K562 (cell line): Measurements from ENCODE around the gene PRTN3. TPM values are rescaled to one million over a fixed set of nuclear protein-coding genes. Genes with fewer than 3 reads are reported as not detected.
A peak's percentile ranks its signal among the peaks of the same experiment; 100 is the strongest.

ENCODE experiments used
- GATAD2B ChIP-seq: fragments of 450-650 bp; IDR thresholded peaks from 2 replicates; pipeline ENCODE4 v1.6.1; 2017; ENCODE audit warnings: mild to moderate bottlenecking, borderline replicate concordance
- HDAC6 ChIP-seq: IDR thresholded peaks from 2 replicates; pipeline ENCODE4 v1.6.1; 2012; ENCODE audit warnings: low read depth, mild to moderate bottlenecking, control low read depth, inconsistent platforms, low read length, moderate library complexity
- HMGN3 ChIP-seq: IDR thresholded peaks from 2 replicates; pipeline ENCODE4 v1.6.1; 2011; ENCODE audit warnings: borderline replicate concordance, low read depth, mild to moderate bottlenecking, mixed read lengths, low read length; ENCODE audit not compliant: insufficient read length; ENCODE audit errors: extremely low read depth
- JUNB ChIP-seq: fragments of 450-650 bp; formaldehyde crosslinking; conservative IDR thresholded peaks from 2 replicates; pipeline ENCODE4 v1.4.0; 2020; ENCODE audit warnings: mild to moderate bottlenecking
- MAFK ChIP-seq: IDR thresholded peaks from 2 replicates; pipeline ENCODE4 v1.6.1; 2011; ENCODE audit warnings: low read length, improper control_type of control experiment
- NCOA6 ChIP-seq: fragments of 450-650 bp; IDR thresholded peaks from 2 replicates; pipeline ENCODE4 v1.6.1; 2017; ENCODE audit warnings: mild to moderate bottlenecking
- PATZ1 ChIP-seq: fragments of 250-450 bp; sonication (Bioruptor Pico); IDR thresholded peaks from 2 replicates; pipeline ENCODE4 v1.5.0; 2020; ENCODE audit warnings: mild to moderate bottlenecking, borderline replicate concordance
- PCBP1 ChIP-seq: fragments of 200-400 bp; formaldehyde crosslinking; IDR thresholded peaks from 2 replicates; pipeline ENCODE4 v1.6.1; 2018; ENCODE audit warnings: mild to moderate bottlenecking, low read depth, low read length; ENCODE audit not compliant: poor library complexity, severe bottlenecking
- PURB ChIP-seq: sonication (generic); formaldehyde crosslinking; IDR thresholded peaks from 2 replicates; pipeline ENCODE4 v1.9.0; 2021; ENCODE audit warnings: low read depth, mild to moderate bottlenecking, missing genetic modification reagents
- RBFOX2 ChIP-seq: fragments of 200-400 bp; formaldehyde crosslinking; IDR thresholded peaks from 2 replicates; pipeline ENCODE4 v1.6.1; 2017; ENCODE audit warnings: low read depth, mild to moderate bottlenecking, low read length, moderate library complexity
- TCF15 ChIP-seq: fragments of 250-450 bp; sonication (Bioruptor Pico); IDR thresholded peaks from 2 replicates; pipeline ENCODE4 v1.8.0; 2022; ENCODE audit warnings: moderate library complexity, mild to moderate bottlenecking, inconsistent platforms
- TEAD1 ChIP-seq, 2 experiments: fragments of 450-650 bp in 1 of 2; sonication (generic) in 1 of 2; formaldehyde crosslinking; IDR thresholded peaks; 2 replicates each; pipeline versions ENCODE4 v1.4.0 to v1.8.0; 2020 to 2022; ENCODE audit warnings: mild to moderate bottlenecking in 2 of 2, missing genetic modification reagents in 1 of 2
- THRA ChIP-seq: fragments of 450-650 bp; IDR thresholded peaks from 2 replicates; pipeline ENCODE4 v1.6.1; 2017; ENCODE audit warnings: mild to moderate bottlenecking, moderate library complexity
- ZBED1 ChIP-seq: IDR thresholded peaks from 2 replicates; pipeline ENCODE4 v1.6.1; 2014
- ZBTB5 ChIP-seq: fragments of 450-650 bp; IDR thresholded peaks from 2 replicates; pipeline ENCODE4 v1.6.1; 2017; ENCODE audit warnings: antibody characterized with exemption
- ZNF212 ChIP-seq: fragments of 450-650 bp; formaldehyde crosslinking; IDR thresholded peaks from 2 replicates; pipeline ENCODE4 v1.4.0; 2020; ENCODE audit warnings: mild to moderate bottlenecking
- ZNF584 ChIP-seq: fragments of 200-800 bp; sonication (Bioruptor generic); IDR thresholded peaks from 2 replicates; pipeline ENCODE4 v1.6.1; 2016; ENCODE audit warnings: low read depth, mild to moderate bottlenecking, missing genetic modification characterization, missing compliant biosample characterization
- polyA plus RNA-seq, 8 experiments: library from polyadenylated mRNA; depleted of rRNA in 4 of 8; stranded (reverse) in 5 of 8; unstranded in 3 of 8; fragments of >200 nt; fragmentation: Nextera tagmentation in 2 of 8; fragmentation: Illumina TruSeq in 1 of 8; extraction: Ambion mirVana in 2 of 8; extraction: Trizol in 1 of 8; gene quantifications; 2 replicates each; pipeline versions ENCODE4 v1.2.1 to v1.2.3, GENCODE V29; 2011 to 2014; ENCODE audit warnings: inconsistent platforms in 1 of 8, missing spikeins in 1 of 8
- total RNA-seq, 7 experiments: library from RNA; depleted of rRNA in 6 of 7; stranded (reverse); fragments of >200 nt in 6 of 7; fragmentation: Illumina TruSeq in 2 of 7; extraction: Trizol in 2 of 7; gene quantifications; 2 replicates each; pipeline versions ENCODE4 v1.2.1 to v1.2.3, GENCODE V29; 2011 to 2021; ENCODE audit warnings: low replicate concordance in 1 of 7
- TF ChIP-seq, protein P1 (sequence below): fragments of 250-450 bp; sonication (Bioruptor Pico); IDR thresholded peaks from 2 replicates; pipeline ENCODE4 v1.4.0; 2020; ENCODE audit warnings: mild to moderate bottlenecking, moderate library complexity

Gene PRTN3
- total and polyA plus RNA-seq, 9 of the 15 experiments (the other 6 are each of a cell fraction or from before 2014, with no cell fraction given) = 0.14 to 0.86 (median 0.43) TPM; not detected in 3

DNA sequence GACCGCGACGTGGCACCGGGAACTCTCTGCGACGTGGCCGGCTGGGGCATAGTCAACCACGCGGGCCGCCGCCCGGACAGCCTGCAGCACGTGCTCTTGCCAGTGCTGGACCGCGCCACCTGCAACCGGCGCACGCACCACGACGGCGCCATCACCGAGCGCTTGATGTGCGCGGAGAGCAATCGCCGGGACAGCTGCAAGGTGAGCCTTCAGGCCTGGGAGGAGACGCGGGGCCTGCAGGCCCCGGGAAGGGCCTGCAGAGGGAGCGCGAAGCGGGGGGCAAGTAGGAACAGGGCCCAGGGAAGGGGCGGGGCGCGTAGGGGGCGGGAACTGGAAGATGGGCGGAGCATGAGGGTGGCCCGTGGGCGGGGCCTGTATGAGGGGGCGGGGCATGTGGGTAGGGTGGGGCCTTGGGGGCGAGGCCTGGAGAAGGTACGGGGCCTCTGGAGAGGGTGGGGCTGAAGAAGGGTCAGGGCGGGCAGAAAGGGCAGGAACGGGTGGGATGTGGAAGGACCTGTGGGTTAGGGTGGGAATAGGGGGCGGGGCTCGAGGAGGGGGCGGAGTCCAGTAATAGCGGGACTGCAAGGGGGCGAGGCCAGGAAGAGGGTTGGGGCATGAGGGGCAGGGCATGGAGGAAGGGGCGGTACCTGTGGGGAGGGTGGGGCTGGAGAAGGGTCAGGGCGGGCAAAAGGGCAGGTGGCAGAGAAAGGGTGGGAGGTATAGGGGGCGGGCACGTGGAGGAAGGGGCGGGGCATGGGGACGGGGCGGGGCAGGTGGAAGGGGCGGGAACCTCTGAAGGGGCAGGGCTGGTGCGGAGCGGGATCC lies 21.2 kb downstream of the PRTN3 start (continued):
- TF ChIP-seq ZBTB5 = no peak
- TF ChIP-seq RBFOX2 = peak; percentile 69
- TF ChIP-seq NCOA6 = no peak; the same call in 1 of the 2 replicates
- no peak for TF ChIP-seq ZNF212
- peak; percentile 76 for TF ChIP-seq HMGN3
- TF ChIP-seq ZNF584 (CRISPR knock-in tag) = no peak
- no peak for TF ChIP-seq TEAD1 (CRISPR knock-in tag; IDR thresholded peaks at IDR 0.05)
- TF ChIP-seq PCBP1 = peak; percentile 66
- no peak for TF ChIP-seq ZBED1
- no peak for TF ChIP-seq GATAD2B
- TF ChIP-seq JUNB (CRISPR knock-in tag) = no peak
- no peak for TF ChIP-seq THRA
- TF ChIP-seq TCF15 (CRISPR knock-in tag) = no peak
- no peak for TF ChIP-seq PURB (CRISPR knock-in tag)
- TF ChIP-seq MAFK = no peak
- TF ChIP-seq PATZ1 (CRISPR knock-in tag) = no peak
- TF ChIP-seq HDAC6 = no peak
- TF ChIP-seq, protein P1, sequence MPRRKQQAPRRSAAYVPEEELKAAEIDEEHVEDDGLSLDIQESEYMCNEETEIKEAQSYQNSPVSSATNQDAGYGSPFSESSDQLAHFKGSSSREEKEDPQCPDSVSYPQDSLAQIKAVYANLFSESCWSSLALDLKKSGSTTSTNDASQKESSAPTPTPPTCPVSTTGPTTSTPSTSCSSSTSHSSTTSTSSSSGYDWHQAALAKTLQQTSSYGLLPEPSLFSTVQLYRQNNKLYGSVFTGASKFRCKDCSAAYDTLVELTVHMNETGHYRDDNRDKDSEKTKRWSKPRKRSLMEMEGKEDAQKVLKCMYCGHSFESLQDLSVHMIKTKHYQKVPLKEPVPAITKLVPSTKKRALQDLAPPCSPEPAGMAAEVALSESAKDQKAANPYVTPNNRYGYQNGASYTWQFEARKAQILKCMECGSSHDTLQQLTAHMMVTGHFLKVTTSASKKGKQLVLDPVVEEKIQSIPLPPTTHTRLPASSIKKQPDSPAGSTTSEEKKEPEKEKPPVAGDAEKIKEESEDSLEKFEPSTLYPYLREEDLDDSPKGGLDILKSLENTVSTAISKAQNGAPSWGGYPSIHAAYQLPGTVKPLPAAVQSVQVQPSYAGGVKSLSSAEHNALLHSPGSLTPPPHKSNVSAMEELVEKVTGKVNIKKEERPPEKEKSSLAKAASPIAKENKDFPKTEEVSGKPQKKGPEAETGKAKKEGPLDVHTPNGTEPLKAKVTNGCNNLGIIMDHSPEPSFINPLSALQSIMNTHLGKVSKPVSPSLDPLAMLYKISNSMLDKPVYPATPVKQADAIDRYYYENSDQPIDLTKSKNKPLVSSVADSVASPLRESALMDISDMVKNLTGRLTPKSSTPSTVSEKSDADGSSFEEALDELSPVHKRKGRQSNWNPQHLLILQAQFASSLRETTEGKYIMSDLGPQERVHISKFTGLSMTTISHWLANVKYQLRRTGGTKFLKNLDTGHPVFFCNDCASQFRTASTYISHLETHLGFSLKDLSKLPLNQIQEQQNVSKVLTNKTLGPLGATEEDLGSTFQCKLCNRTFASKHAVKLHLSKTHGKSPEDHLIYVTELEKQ (CRISPR knock-in tag) = no peak
